ENCODE data around the gene CARS1.

- TF ChIP-seq EZH2phosphoT487 (IDR thresholded peaks at IDR 0.05; ENCODE audit: borderline replicate concordance, low read depth) (no peak), TAF1 (IDR thresholded peaks at IDR 0.05; ENCODE audit: borderline replicate concordance, low read depth, low read length) (no peak), ZBTB33 (IDR thresholded peaks at IDR 0.05; ENCODE audit: borderline replicate concordance, low read depth) (no peak), USF1 (IDR thresholded peaks at IDR 0.05; ENCODE audit: borderline replicate concordance, low read depth) (no peak), CTCF (IDR thresholded peaks at IDR 0.05) (no peak), GABPA (IDR thresholded peaks at IDR 0.05; ENCODE audit: low read depth) (no peak), NRF1 (IDR thresholded peaks at IDR 0.05; ENCODE audit: low read depth, low read length) (no peak)
Observed at GRCh38 chr11:3056296-3057068, 741 bp downstream of the CARS1 start.
